Esophagus muscularis mucosa (tissue), 4 donors: ENCODE measurements around the gene HIVEP1. TPM values are rescaled to one million over a fixed set of nuclear protein-coding genes. Genes with fewer than 3 reads are reported as not detected.

Experiments used
- DNase-seq: peaks from one replicate; pipeline ENCODE4 v3.0.0-alpha.2; 2017; ENCODE audit errors: extremely low spot score
- H3K27ac ChIP-seq, 4 donors: fragments of 200-600 bp; sonication (generic); replicated peaks in 1 of 4; 1 replicate in 3 of 4; 2 replicates in 1 of 4; pipeline ENCODE4 v1.5.1; 2016 to 2019; ENCODE audit warnings: mild to moderate bottlenecking in 1 of 4
- H3K27me3 ChIP-seq, 4 donors: fragments of 200-600 bp; sonication (generic); one replicate each; pipeline versions ENCODE4 v1.5.1 to v1.6.0; 2016 to 2019
- H3K36me3 ChIP-seq, 4 donors: fragments of 200-600 bp; sonication (generic); one replicate each; pipeline ENCODE4 v1.5.1; 2016 to 2019
- H3K4me1 ChIP-seq, 4 donors: fragments of 200-600 bp; sonication (generic); one replicate each; pipeline ENCODE4 v1.5.1; 2016 to 2019
- H3K4me3 ChIP-seq, 4 donors: fragments of 200-600 bp; sonication (generic); 1 replicate in 2 of 4; 2 replicates in 2 of 4; pipeline ENCODE4 v1.5.1; 2016 to 2019; ENCODE audit warnings: mild to moderate bottlenecking in 4 of 4, moderate library complexity in 1 of 4
- H3K9me3 ChIP-seq, 4 donors: fragments of 200-600 bp; sonication (generic); 1 replicate in 3 of 4; 2 replicates in 1 of 4; pipeline ENCODE4 v1.5.1; 2016 to 2019
- CTCF ChIP-seq, 3 experiments: fragments of 200-600 bp in 2 of 3; fragments of 450-650 bp in 1 of 3; sonication (generic) in 2 of 3; IDR thresholded peaks; one replicate each; pipeline ENCODE4 v1.5.1; 2017 to 2019; ENCODE audit warnings: antibody characterized with exemption in 3 of 3, mild to moderate bottlenecking in 2 of 3, moderate library complexity in 1 of 3
- EP300 ChIP-seq: sonication (generic); formaldehyde crosslinking; IDR thresholded peaks from one replicate; pipeline ENCODE4 v1.6.1; 2017; ENCODE audit warnings: antibody characterized with exemption
- POLR2A ChIP-seq: fragments of 450-650 bp; IDR thresholded peaks from one replicate; pipeline ENCODE4 v1.6.1; 2017; ENCODE audit warnings: antibody characterized with exemption, moderate library complexity, mild to moderate bottlenecking, low read depth
- POLR2AphosphoS5 ChIP-seq, 2 donors: sonication (generic); formaldehyde crosslinking; IDR thresholded peaks; one replicate each; pipeline ENCODE4 v1.6.1; 2017; ENCODE audit warnings: antibody characterized with exemption in 2 of 2
- WGBS: methylation state at CpG from one replicate; pipeline ENCODE4 v1.1.5; 2018; 5-methylcytosine and 5-hydroxymethylcytosine counted together
- intact Hi-C: fragments of 100-400 bp; cut with DNase I; formaldehyde crosslinking; loops from one replicate; pipeline ENCODE4 v1.15.1; 2023
- total RNA-seq, 4 donors: library from RNA; depleted of rRNA; stranded (reverse); fragments of >200 nt; gene quantifications; one replicate each; pipeline versions ENCODE4 v1.1.0 to v1.2.1, GENCODE V29; 2016

HIVEP1 gene
- total RNA-seq, 4 donors from 2014 or later = 16.2 to 28.3 (median 25.1) TPM

DNA sequence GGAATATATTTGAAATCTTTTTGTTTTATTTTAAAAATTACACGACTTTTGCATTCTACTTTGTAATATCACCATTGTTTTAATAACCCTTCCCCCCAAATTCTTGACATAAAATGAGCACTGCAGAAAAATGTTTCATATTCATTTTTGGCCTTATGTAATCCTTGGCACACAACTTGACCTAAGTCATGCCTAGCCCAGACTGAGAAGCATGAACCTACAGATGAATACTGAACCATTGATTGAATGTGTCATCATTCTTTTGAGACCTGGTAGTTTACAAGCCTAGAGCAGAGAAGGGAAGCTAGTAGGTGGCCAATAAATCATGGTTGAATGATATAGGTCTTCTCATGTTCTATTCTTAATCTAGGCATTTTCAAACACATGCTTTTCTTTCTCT, 188.6 kb downstream of the HIVEP1 start:
- H3K27me3 ChIP-seq = no peaks in the 10 kb centered on the region
- H3K9me3 ChIP-seq = no peaks in the 10 kb centered on the region
- no peaks in the 10 kb centered on the region for H3K36me3 ChIP-seq
- intact Hi-C loops = no loop called here
- no peaks in the 10 kb centered on the region for H3K4me1 ChIP-seq
- TF ChIP-seq POLR2A = no peak
- TF ChIP-seq CTCF (IDR thresholded peaks at IDR 0.05) = no peak
- DNase-seq = no peak
- no peak overlapping the region for H3K4me3 ChIP-seq
- no peak overlapping the region for H3K27ac ChIP-seq
- 44% methylated on average over 1 of the region's 1 CpG for WGBS

GRCh38 chr6:12203001-12203400, 190.9 kb downstream of the HIVEP1 start:
- 73% methylated on average over 6 of the region's 6 CpGs for WGBS
- Histone ChIP-seq H3K4me3 (no peak overlapping the region), H3K36me3 (no peaks in the 10 kb centered on the region), H3K27ac (no peak overlapping the region), H3K9me3 (no peaks in the 10 kb centered on the region), H3K4me1 (no peaks in the 10 kb centered on the region), H3K27me3 (peaks cover 0 to 4% (median 0%) of the 10 kb centered on the region in 4 donors)
- no peak for TF ChIP-seq POLR2A
- TF ChIP-seq EP300 = no peak
- TF ChIP-seq CTCF (IDR thresholded peaks at IDR 0.05) = no peak
- TF ChIP-seq POLR2AphosphoS5 (IDR thresholded peaks at IDR 0.05) = no peak
- DNase-seq = no peak
- intact Hi-C loops = no loop called here

- no peak overlapping the region for H3K27ac ChIP-seq
- peaks cover 0 to 14% (median 0%) of the 10 kb centered on the region in 4 donors for H3K27me3 ChIP-seq
- no peak for TF ChIP-seq EP300
- intact Hi-C loops = no loop called here
- no peaks in the 10 kb centered on the region for H3K4me1 ChIP-seq
- no peaks in the 10 kb centered on the region for H3K9me3 ChIP-seq
- no peaks in the 10 kb centered on the region for H3K36me3 ChIP-seq
- WGBS = 74% methylated on average over 7 of the region's 8 CpGs
- H3K4me3 ChIP-seq = no peak overlapping the region
- no peak for DNase-seq
These were observed 196.1 kb downstream of the HIVEP1 start for GRCh38 chr6:12208190-12208589.

DNA sequence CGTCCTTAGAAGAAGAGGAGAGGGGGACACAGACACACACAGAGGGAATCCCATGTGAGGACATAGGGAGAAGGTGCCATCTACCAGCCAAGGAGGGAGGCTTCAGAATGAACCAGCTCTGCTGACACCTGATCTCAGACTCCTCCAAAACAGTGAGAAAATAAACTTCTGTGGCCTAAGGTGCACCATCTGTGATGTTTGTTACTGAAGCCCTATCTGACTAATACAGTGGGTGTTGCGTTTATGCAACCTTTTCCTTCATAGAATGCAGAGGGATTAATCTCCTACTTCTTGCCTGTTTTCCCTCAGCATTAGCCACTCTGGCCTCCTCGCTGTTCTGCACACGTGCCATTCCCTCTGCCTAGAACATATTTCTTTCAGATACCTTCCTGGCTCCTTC, 196.6 kb downstream of the HIVEP1 start:
- WGBS = 89% methylated on average over 4 of the region's 4 CpGs
- Histone ChIP-seq H3K4me1 (no peaks in the 10 kb centered on the region), H3K4me3 (no peak overlapping the region), H3K36me3 (no peaks in the 10 kb centered on the region), H3K9me3 (no peaks in the 10 kb centered on the region), H3K27me3 (peaks cover 0 to 14% (median 0%) of the 10 kb centered on the region in 4 donors), H3K27ac (no peak overlapping the region)
- DNase-seq = no peak
- intact Hi-C loops = no loop called here
- no peak for TF ChIP-seq POLR2A
- TF ChIP-seq EP300 = no peak

Other genes with a start within 250 kb of the HIVEP1 start
- gene ADTRP, start 233.5 kb upstream of the HIVEP1 start, total RNA-seq = under 1 TPM in 2 of 4 donors, not detected in 2; 0.66 to 0.92 TPM